WTC11 (cell line): ENCODE measurements around the gene NRBF2. TPM values are rescaled to one million over a fixed set of nuclear protein-coding genes. Genes with fewer than 3 reads are reported as not detected.

Experiments used
- ATAC-seq: fragments of 200-7000 bp; cut with Tn5 transposase; 2 replicates; pipeline ENCODE4 v1.10.0; 2021; ENCODE audit warnings: mild to moderate bottlenecking, moderate library complexity
- CTCF ChIA-PET: fragments of 300-600 bp; sonication (Branson Sonifier 250); formaldehyde crosslinking; loops from one replicate; lab custom pipeline; 2021; ENCODE audit warnings: antibody characterized with exemption; lab: Charles Lee
- POLR2A ChIA-PET: fragments of 350-600 bp; sonication (Branson Sonifier 250); formaldehyde crosslinking; loops from one replicate; lab custom pipeline; 2021; ENCODE audit warnings: antibody characterized with exemption; lab: Charles Lee
- DNase-seq: peaks from one replicate; pipeline ENCODE4 v3.0.0; 2021; ENCODE audit warnings: low spot score
- H3K27ac Mint-ChIP-seq: 2 replicates; pipeline ENCODE4 v1.8.0; 2021; ENCODE audit warnings: mixed read lengths
- H3K27me3 Mint-ChIP-seq: 2 replicates; pipeline ENCODE4 v1.8.0; 2021; ENCODE audit warnings: low read depth, mild to moderate bottlenecking, moderate library complexity, mixed read lengths
- H3K36me3 Mint-ChIP-seq: 2 replicates; pipeline ENCODE4 v1.8.0; 2021; ENCODE audit warnings: mixed read lengths
- H3K4me1 Mint-ChIP-seq: 2 replicates; pipeline ENCODE4 v1.8.0; 2022; ENCODE audit warnings: mixed read lengths
- H3K4me3 Mint-ChIP-seq: 2 replicates; pipeline ENCODE4 v1.8.0; 2021; ENCODE audit warnings: mild to moderate bottlenecking, moderate library complexity, mixed read lengths
- H3K9me3 Mint-ChIP-seq: 2 replicates; pipeline ENCODE4 v1.8.0; 2021; ENCODE audit warnings: mixed read lengths
- AFF4 ChIP-seq: sonication (generic); formaldehyde crosslinking; IDR thresholded peaks from 2 replicates; pipeline ENCODE4 v1.8.1; 2023; ENCODE audit warnings: mild to moderate bottlenecking, missing genetic modification reagents, borderline replicate concordance
- ATF3 ChIP-seq: sonication (generic); formaldehyde crosslinking; conservative IDR thresholded peaks from 2 replicates; pipeline ENCODE4 v1.8.1; 2022; ENCODE audit warnings: mild to moderate bottlenecking, missing genetic modification reagents
- CREM ChIP-seq: sonication (generic); formaldehyde crosslinking; IDR thresholded peaks from 2 replicates; pipeline ENCODE4 v1.8.1; 2022; ENCODE audit warnings: mild to moderate bottlenecking, missing genetic modification reagents, moderate library complexity
- ESRRA ChIP-seq: sonication (generic); formaldehyde crosslinking; IDR thresholded peaks from 2 replicates; pipeline ENCODE4 v1.8.1; 2022; ENCODE audit warnings: mild to moderate bottlenecking, missing genetic modification reagents, borderline replicate concordance
- FOXK1 ChIP-seq: sonication (generic); formaldehyde crosslinking; IDR thresholded peaks from 2 replicates; pipeline ENCODE4 v1.8.0; 2022; ENCODE audit warnings: mild to moderate bottlenecking, moderate library complexity, missing genetic modification reagents
- HMGXB4 ChIP-seq: sonication (generic); formaldehyde crosslinking; IDR thresholded peaks from 2 replicates; pipeline ENCODE4 v1.8.1; 2023; ENCODE audit warnings: mild to moderate bottlenecking, moderate library complexity, missing genetic modification reagents
- JAZF1 ChIP-seq: fragments of 250-450 bp; sonication (Bioruptor Pico); IDR thresholded peaks from 2 replicates; pipeline ENCODE4 v1.9.0; 2021; ENCODE audit warnings: moderate library complexity, mild to moderate bottlenecking, inconsistent platforms
- MXD4 ChIP-seq: fragments of 250-450 bp; sonication (Bioruptor Pico); IDR thresholded peaks from 2 replicates; pipeline ENCODE4 v1.8.0; 2021; ENCODE audit warnings: mild to moderate bottlenecking, moderate library complexity, borderline replicate concordance
- MYBL2 ChIP-seq: sonication (generic); formaldehyde crosslinking; IDR thresholded peaks from 2 replicates; pipeline ENCODE4 v1.8.1; 2023; ENCODE audit warnings: mild to moderate bottlenecking, moderate library complexity, missing genetic modification reagents
- NFE2L1 ChIP-seq: sonication (generic); formaldehyde crosslinking; IDR thresholded peaks from 2 replicates; pipeline ENCODE4 v1.8.1; 2023; ENCODE audit warnings: missing genetic modification reagents
- NR2C2 ChIP-seq: sonication (generic); formaldehyde crosslinking; IDR thresholded peaks from 2 replicates; pipeline ENCODE4 v1.8.0; 2022; ENCODE audit warnings: mild to moderate bottlenecking, missing genetic modification reagents
- RELA ChIP-seq: sonication (generic); formaldehyde crosslinking; IDR thresholded peaks from 2 replicates; pipeline ENCODE4 v1.8.1; 2022; ENCODE audit warnings: missing genetic modification reagents, mild to moderate bottlenecking, borderline replicate concordance
- SMAD4 ChIP-seq: sonication (generic); formaldehyde crosslinking; IDR thresholded peaks from 2 replicates; pipeline ENCODE4 v1.8.0; 2022; ENCODE audit warnings: mild to moderate bottlenecking, missing genetic modification reagents
- ZMAT4 ChIP-seq: fragments of 250-450 bp; sonication (Bioruptor Pico); IDR thresholded peaks from 2 replicates; pipeline ENCODE4 v1.9.0; 2021; ENCODE audit warnings: mild to moderate bottlenecking
- ZNF232 ChIP-seq: sonication (generic); formaldehyde crosslinking; IDR thresholded peaks from 2 replicates; pipeline ENCODE4 v1.8.0; 2022; ENCODE audit warnings: mild to moderate bottlenecking, missing genetic modification reagents
- ZNF671 ChIP-seq: fragments of 250-450 bp; sonication (Bioruptor Pico); IDR thresholded peaks from 2 replicates; pipeline ENCODE4 v1.8.0; 2021; ENCODE audit warnings: mild to moderate bottlenecking
- total RNA-seq: library from RNA; stranded (reverse); gene quantifications from 3 replicates; pipeline ENCODE4 v1.2.3, GENCODE V29; 2021
- TF ChIP-seq, protein P1 (sequence below): sonication (generic); formaldehyde crosslinking; IDR thresholded peaks from 2 replicates; pipeline ENCODE4 v1.8.0; 2023; ENCODE audit warnings: missing genetic modification reagents, mild to moderate bottlenecking, borderline replicate concordance

NRBF2 gene
- total RNA-seq, 1 experiment from 2014 or later: 25.9 TPM

DNA sequence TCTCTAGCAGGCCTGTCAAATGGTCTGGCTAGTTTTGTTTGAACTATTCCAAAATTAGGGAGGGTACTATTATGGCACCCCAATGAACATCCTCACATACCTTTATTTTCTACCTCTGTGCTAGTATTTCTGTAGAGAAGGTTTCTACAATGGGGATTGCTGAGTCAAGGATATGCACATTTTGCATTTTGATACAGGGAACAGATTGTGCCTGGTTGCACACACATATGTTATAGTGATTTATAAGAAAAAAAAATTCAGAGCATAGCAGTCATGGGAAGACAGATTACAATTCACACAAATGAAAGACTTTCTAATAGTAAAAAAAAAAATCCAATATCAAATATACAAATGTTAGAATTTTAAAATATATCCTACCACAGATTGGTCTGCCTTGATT, 14.1 kb upstream of the NRBF2 start:
- DNase-seq: no peak
- H3K9me3 Mint-ChIP-seq: peaks cover 24% of the 10 kb centered on the region
- H3K36me3 Mint-ChIP-seq: peaks cover 7% of the 10 kb centered on the region; the same call in 1 of the 2 replicates
- H3K27ac Mint-ChIP-seq: no peak overlapping the region
- ATAC-seq: no peak
- H3K27me3 Mint-ChIP-seq: no peaks in the 10 kb centered on the region
- no peaks in the 10 kb centered on the region for H3K4me1 Mint-ChIP-seq
- ChIA-PET CTCF (no interaction called here), POLR2A (no interaction called here)
- no peak overlapping the region for H3K4me3 Mint-ChIP-seq
- TF ChIP-seq ATF3 (CRISPR knock-in tag): no peak
- no peak for TF ChIP-seq AFF4
- TF ChIP-seq ZNF671 (CRISPR knock-in tag): no peak
- TF ChIP-seq RELA (CRISPR knock-in tag): no peak
- no peak for TF ChIP-seq CREM (CRISPR knock-in tag)
- no peak for TF ChIP-seq ZMAT4 (CRISPR knock-in tag)
- TF ChIP-seq, all 79 proteins: peak for 0

DNA sequence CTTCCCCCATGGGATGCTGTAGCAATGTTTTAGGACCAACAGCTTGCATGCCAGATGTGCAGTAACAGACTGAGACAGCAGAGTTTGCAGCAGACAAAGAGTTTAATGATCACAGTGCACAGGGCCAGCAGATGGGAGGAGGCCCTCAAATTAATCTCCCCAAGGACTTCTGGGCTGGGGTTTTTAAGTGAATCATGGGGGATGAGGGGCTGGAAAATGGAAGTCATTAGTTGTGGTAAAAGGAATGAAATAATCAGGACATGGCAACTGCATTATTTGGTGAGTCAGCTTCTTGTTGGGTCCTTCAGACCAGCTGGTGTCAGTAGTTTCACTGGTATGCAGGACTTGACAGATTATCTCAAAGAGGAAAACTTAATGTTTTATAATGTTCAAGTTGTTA, 12.6 kb upstream of the NRBF2 start:
- no peak for TF ChIP-seq FOXK1 (CRISPR knock-in tag)
- no peak for TF ChIP-seq JAZF1 (CRISPR knock-in tag)
- TF ChIP-seq AFF4: no peak
- no peak for TF ChIP-seq MXD4 (CRISPR knock-in tag)
- ChIA-PET CTCF (no interaction called here), POLR2A (no interaction called here)
- Mint-ChIP-seq H3K9me3 (peaks cover 31% of the 10 kb centered on the region), H3K27me3 (no peaks in the 10 kb centered on the region), H3K27ac (no peak overlapping the region), H3K36me3 (peaks cover 11% of the 10 kb centered on the region), H3K4me1 (no peaks in the 10 kb centered on the region), H3K4me3 (no peak overlapping the region)
- DNase-seq: no peak
- ATAC-seq: no peak

DNA sequence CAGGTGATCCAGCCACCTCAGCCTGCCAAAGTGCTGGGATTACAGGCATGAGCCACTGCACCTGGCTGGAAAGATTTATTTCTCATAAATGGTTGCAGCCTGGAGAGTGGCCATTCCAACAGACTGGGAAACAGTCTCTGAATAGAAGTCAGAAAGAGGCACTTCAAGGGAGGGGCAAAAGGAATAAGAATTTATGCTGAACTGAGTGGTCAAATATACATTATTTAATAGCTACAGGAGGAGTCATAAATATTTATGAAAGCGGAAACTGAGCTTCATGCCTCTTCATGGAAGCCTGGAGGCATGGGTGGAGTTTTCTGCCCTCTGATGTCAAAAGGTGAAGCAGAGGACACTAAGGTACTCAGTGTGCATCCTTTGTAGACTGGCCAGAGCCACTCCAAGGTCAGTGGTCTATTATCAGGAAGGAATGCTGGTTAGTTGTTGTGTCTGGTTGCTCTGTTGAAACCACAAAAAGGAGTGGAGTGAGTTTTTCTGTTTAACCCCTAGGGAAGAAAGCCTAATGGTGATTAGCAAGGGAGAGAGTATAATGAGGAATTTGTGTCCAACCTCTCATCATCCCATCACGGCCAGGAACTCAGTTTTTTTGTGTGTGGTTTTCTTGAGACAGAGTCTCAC, 9.3 kb upstream of the NRBF2 start:
- ChIA-PET POLR2A (no interaction called here), CTCF (no interaction called here)
- Mint-ChIP-seq H3K9me3 (peaks cover 32% of the 10 kb centered on the region), H3K36me3 (peaks cover 11% of the 10 kb centered on the region), H3K27me3 (no peaks in the 10 kb centered on the region), H3K4me3 (no peak overlapping the region), H3K4me1 (0 out of 2 replicates have a peak, but pooled peaks cover under 1% of the 10 kb centered on the region), H3K27ac (no peak overlapping the region)
- DNase-seq (no peak), ATAC-seq (no peak)
- TF ChIP-seq, protein P1, sequence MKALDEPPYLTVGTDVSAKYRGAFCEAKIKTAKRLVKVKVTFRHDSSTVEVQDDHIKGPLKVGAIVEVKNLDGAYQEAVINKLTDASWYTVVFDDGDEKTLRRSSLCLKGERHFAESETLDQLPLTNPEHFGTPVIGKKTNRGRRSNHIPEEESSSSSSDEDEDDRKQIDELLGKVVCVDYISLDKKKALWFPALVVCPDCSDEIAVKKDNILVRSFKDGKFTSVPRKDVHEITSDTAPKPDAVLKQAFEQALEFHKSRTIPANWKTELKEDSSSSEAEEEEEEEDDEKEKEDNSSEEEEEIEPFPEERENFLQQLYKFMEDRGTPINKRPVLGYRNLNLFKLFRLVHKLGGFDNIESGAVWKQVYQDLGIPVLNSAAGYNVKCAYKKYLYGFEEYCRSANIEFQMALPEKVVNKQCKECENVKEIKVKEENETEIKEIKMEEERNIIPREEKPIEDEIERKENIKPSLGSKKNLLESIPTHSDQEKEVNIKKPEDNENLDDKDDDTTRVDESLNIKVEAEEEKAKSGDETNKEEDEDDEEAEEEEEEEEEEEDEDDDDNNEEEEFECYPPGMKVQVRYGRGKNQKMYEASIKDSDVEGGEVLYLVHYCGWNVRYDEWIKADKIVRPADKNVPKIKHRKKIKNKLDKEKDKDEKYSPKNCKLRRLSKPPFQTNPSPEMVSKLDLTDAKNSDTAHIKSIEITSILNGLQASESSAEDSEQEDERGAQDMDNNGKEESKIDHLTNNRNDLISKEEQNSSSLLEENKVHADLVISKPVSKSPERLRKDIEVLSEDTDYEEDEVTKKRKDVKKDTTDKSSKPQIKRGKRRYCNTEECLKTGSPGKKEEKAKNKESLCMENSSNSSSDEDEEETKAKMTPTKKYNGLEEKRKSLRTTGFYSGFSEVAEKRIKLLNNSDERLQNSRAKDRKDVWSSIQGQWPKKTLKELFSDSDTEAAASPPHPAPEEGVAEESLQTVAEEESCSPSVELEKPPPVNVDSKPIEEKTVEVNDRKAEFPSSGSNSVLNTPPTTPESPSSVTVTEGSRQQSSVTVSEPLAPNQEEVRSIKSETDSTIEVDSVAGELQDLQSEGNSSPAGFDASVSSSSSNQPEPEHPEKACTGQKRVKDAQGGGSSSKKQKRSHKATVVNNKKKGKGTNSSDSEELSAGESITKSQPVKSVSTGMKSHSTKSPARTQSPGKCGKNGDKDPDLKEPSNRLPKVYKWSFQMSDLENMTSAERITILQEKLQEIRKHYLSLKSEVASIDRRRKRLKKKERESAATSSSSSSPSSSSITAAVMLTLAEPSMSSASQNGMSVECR: no peak
- TF ChIP-seq ESRRA (no peak), HMGXB4 (CRISPR knock-in tag) (no peak), NFE2L1 (CRISPR knock-in tag) (no peak), NR2C2 (CRISPR knock-in tag) (no peak), MYBL2 (CRISPR knock-in tag) (no peak), MXD4 (CRISPR knock-in tag) (no peak), ZNF232 (no peak), SMAD4 (CRISPR knock-in tag) (no peak)
